Fibroblast of skin of left quadriceps (primary cell): ENCODE measurements around the gene MICAL2.
A peak's percentile ranks its signal among the peaks of the same experiment; 100 is the strongest.

Experiments used
- DNase-seq, 2 experiments: peaks; one replicate each; pipeline ENCODE4 v3.0.0-alpha.2; 2013; ENCODE audit warnings: low read depth in 2 of 2

The MICAL2 gene

GRCh38 chr11:12077535-12078280 is 32.7 kb upstream of the MICAL2 start:
- DNase-seq = no peak

GRCh38 chr11:12079726-12080556 is 30.4 kb upstream of the MICAL2 start:
- DNase-seq = peak; percentile 94 to 95

- no peak for DNase-seq
Measured at GRCh38 chr11:12083380-12083779, 27.0 kb upstream of the MICAL2 start.

- DNase-seq = no peak
Measured at GRCh38 chr11:12084256-12084655, 26.1 kb upstream of the MICAL2 start.

GRCh38 chr11:12085371-12086251 is 24.8 kb upstream of the MICAL2 start:
- no peak for DNase-seq

- peak; percentile 95 for DNase-seq
Measured at GRCh38 chr11:12086271-12087074, 23.9 kb upstream of the MICAL2 start.

- no peak for DNase-seq
Measured at GRCh38 chr11:12087075-12088004, 23.1 kb upstream of the MICAL2 start.

GRCh38 chr11:12088047-12088481 is 22.3 kb upstream of the MICAL2 start:
- DNase-seq = peak in 1 of 2 experiments; percentile 69

- no peak for DNase-seq
Measured at GRCh38 chr11:12088531-12088930, 21.9 kb upstream of the MICAL2 start.

GRCh38 chr11:12089041-12089440 is 21.3 kb upstream of the MICAL2 start:
- DNase-seq = no peak

- no peak for DNase-seq
Measured at GRCh38 chr11:12089473-12089872, 20.9 kb upstream of the MICAL2 start.

- DNase-seq = no peak
Measured at GRCh38 chr11:12090061-12090591, 20.3 kb upstream of the MICAL2 start.

- no peak for DNase-seq
Measured at GRCh38 chr11:12090761-12091258, 19.6 kb upstream of the MICAL2 start.

GRCh38 chr11:12091956-12092558 is 18.3 kb upstream of the MICAL2 start:
- DNase-seq = no peak

- DNase-seq = no peak
Measured at GRCh38 chr11:12092714-12093113, 17.7 kb upstream of the MICAL2 start.

GRCh38 chr11:12094872-12095800 is 15.3 kb upstream of the MICAL2 start:
- DNase-seq = no peak

GRCh38 chr11:12097219-12097618 is 13.2 kb upstream of the MICAL2 start:
- no peak for DNase-seq

- DNase-seq = no peak
Measured at GRCh38 chr11:12098601-12099000, 11.8 kb upstream of the MICAL2 start.
